NCI-H2029 treated with DMSO at 0.1 percent for 48 hours (cell line): ENCODE results near the gene PREX1.

Experiments used
- DNase-seq: peaks from one replicate; lab custom pipeline; 2025; lab: John Stamatoyannopoulos, UW

Gene PREX1

DNA sequence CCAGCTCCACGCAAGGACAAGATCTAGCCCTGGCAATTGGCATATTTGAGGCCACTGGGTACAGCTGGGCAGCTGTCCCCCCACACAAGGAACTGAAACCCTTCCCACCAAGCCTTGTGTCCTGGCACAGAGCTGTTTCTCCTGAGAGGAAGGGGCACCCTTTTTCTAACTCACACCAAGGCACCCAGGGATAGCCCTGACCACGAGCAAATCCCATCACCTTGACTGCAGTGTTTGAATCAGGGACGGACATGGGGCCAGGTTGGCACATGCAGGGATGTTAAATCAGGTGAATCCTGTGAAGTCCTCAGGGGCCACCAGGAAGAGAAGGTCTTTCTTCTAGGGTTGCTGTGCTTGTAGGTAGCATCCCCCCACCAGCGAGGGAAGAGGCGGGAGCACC is 246.6 kb downstream of the PREX1 start:
- no peak for DNase-seq

DNA sequence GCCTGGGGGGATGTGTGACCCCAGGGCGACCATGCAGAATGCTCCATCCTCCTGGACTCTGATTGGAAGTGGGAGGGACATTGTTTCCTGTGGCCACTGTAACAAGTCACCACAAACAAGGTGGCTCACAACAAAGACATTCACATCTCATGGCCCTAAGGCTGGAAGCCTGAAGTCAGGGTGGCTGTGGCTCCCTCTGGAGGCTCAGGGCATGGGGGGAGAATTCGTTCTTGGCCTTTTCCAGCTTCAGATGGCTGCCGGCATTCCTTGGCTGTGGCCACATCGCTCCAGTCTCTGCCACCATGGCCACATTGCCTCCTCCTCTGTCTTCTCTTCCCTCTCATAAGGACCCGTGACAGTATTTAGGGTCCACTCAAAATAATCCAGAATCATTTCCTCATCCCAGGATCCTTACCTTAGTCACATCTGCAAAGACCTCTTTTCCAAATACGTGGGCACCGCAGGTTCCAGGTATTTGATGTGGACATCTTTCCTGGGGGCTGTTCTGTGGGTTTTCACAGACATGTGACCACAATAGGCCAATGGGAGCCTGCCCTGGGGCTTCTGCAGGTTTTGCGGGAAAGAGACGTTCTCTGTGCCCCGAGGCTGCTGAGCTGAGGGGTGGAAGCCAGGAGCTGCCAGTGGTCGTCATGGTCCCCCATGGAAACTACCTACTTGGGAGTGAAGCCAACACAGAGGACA is 249.3 kb downstream of the PREX1 start:
- DNase-seq = no peak

DNA sequence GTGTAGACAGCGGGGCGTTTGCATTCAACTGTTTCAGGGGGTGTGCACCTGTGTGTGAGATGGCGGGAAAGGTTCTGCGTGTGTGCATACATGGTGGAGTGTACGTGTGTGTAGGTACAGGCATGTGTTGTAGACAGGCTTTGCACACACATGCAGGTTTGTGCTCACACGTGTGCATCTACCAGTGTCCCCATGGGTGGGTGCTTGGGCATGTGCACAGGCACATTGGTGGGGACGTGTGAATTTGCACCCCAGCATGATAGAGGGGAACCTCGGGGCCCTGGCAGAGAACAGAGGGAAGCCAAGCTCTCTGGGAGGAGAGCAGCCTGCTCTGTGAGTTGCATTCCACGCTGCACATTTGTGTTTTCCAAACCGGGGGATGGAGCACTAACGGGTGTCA is 250.2 kb downstream of the PREX1 start:
- no peak for DNase-seq

DNA sequence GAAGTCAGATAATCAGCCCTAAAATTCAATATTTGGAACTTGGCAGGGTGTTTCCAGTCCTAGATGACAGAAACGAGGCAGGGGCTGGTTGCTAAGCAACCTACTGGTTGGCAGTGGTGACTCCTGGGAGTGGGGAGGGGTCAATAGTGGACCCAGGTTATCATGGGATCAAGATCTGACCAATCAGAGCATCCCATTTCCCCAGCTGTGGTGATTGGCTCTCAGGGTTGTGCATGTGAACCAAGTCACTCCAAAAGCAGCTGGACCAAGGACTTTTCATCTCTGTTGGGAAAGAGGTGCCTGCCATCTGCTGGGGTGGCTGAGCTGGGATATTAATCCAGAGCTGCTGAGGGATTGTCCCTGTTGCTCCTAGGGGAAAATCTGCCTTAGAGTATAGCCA is 253.4 kb downstream of the PREX1 start:
- DNase-seq = no peak
